Dendritic cell treated with granulocyte-macrophage colony-stimulating factor and Interleukin-4, amounts not matched to agents 40 ng/mL and 50 ng/mL, for 4 days (primary cell): ENCODE results near the gene VEZT.

Experiments
- H3K27ac Mint-ChIP-seq: one replicate; pipeline ENCODE4 v1.8.0; 2022; ENCODE audit warnings: mild to moderate bottlenecking, mixed read lengths
- H3K27me3 Mint-ChIP-seq: one replicate; pipeline ENCODE4 v1.8.0; 2022; ENCODE audit warnings: mild to moderate bottlenecking, mixed read lengths
- H3K36me3 Mint-ChIP-seq: one replicate; pipeline ENCODE4 v1.8.0; 2022; ENCODE audit warnings: low read depth, mixed read lengths
- H3K4me1 Mint-ChIP-seq: one replicate; pipeline ENCODE4 v1.8.0; 2022; ENCODE audit warnings: low read depth, mixed read lengths
- H3K4me3 Mint-ChIP-seq: one replicate; pipeline ENCODE4 v1.8.0; 2022; ENCODE audit warnings: mild to moderate bottlenecking, moderate library complexity, mixed read lengths
- H3K9me3 Mint-ChIP-seq: one replicate; pipeline ENCODE4 v1.8.0; 2022; ENCODE audit warnings: mixed read lengths
- intact Hi-C: fragments of 100-400 bp; cut with micrococcal nuclease; formaldehyde crosslinking; loops from one replicate; pipeline ENCODE4 v1.15.0; 2022

Gene VEZT

GRCh38 chr12:95336387-95337067 is 118.9 kb downstream of the VEZT start:
- intact Hi-C loops = no loop called here
- H3K27ac Mint-ChIP-seq = no peak overlapping the region
- H3K4me3 Mint-ChIP-seq = no peak overlapping the region
- no peaks in the 10 kb centered on the region for H3K9me3 Mint-ChIP-seq
- H3K4me1 Mint-ChIP-seq = no peaks in the 10 kb centered on the region
- H3K36me3 Mint-ChIP-seq = no peaks in the 10 kb centered on the region
- H3K27me3 Mint-ChIP-seq = no peaks in the 10 kb centered on the region

- H3K27ac Mint-ChIP-seq = no peak overlapping the region
- no peaks in the 10 kb centered on the region for H3K9me3 Mint-ChIP-seq
- no peak overlapping the region for H3K4me3 Mint-ChIP-seq
Observed at GRCh38 chr12:95337146-95337545, 119.5 kb downstream of the VEZT start.

GRCh38 chr12:95339086-95339788 is 121.6 kb downstream of the VEZT start:
- Mint-ChIP-seq H3K4me1 (no peaks in the 10 kb centered on the region), H3K9me3 (no peaks in the 10 kb centered on the region), H3K4me3 (no peak overlapping the region), H3K27ac (no peak overlapping the region), H3K27me3 (no peaks in the 10 kb centered on the region), H3K36me3 (no peaks in the 10 kb centered on the region)
- intact Hi-C loops = no loop called here

More at GRCh38 chr12:95337146-95337545, 119.5 kb downstream of the VEZT start:
- Mint-ChIP-seq H3K27me3 (no peaks in the 10 kb centered on the region), H3K4me1 (no peaks in the 10 kb centered on the region), H3K36me3 (no peaks in the 10 kb centered on the region)
- intact Hi-C loops = no loop called here

GRCh38 chr12:95342008-95342407 is 124.4 kb downstream of the VEZT start:
- intact Hi-C loops = no loop called here
- H3K4me1 Mint-ChIP-seq = no peaks in the 10 kb centered on the region
- H3K27me3 Mint-ChIP-seq = no peaks in the 10 kb centered on the region
- H3K27ac Mint-ChIP-seq = no peak overlapping the region
- no peaks in the 10 kb centered on the region for H3K36me3 Mint-ChIP-seq
- no peak overlapping the region for H3K4me3 Mint-ChIP-seq
- H3K9me3 Mint-ChIP-seq = no peaks in the 10 kb centered on the region

- no peak overlapping the region for H3K4me3 Mint-ChIP-seq
- H3K9me3 Mint-ChIP-seq = no peaks in the 10 kb centered on the region
- H3K4me1 Mint-ChIP-seq = no peaks in the 10 kb centered on the region
- H3K36me3 Mint-ChIP-seq = no peaks in the 10 kb centered on the region
- H3K27me3 Mint-ChIP-seq = no peaks in the 10 kb centered on the region
- intact Hi-C loops = no loop called here
- H3K27ac Mint-ChIP-seq = no peak overlapping the region
Observed at GRCh38 chr12:95343461-95344230, 126.0 kb downstream of the VEZT start.

- H3K36me3 Mint-ChIP-seq = no peaks in the 10 kb centered on the region
- intact Hi-C loops = no loop called here
- H3K4me1 Mint-ChIP-seq = no peaks in the 10 kb centered on the region
- no peak overlapping the region for H3K27ac Mint-ChIP-seq
- H3K4me3 Mint-ChIP-seq = no peak overlapping the region
- no peaks in the 10 kb centered on the region for H3K9me3 Mint-ChIP-seq
- peaks cover 3% of the 10 kb centered on the region for H3K27me3 Mint-ChIP-seq
Observed at GRCh38 chr12:95349291-95349690, 131.7 kb downstream of the VEZT start.

GRCh38 chr12:95351748-95352147 is 134.1 kb downstream of the VEZT start:
- no peak overlapping the region for H3K27ac Mint-ChIP-seq
- intact Hi-C loops = no loop called here
- H3K27me3 Mint-ChIP-seq = peaks cover 3% of the 10 kb centered on the region
- no peaks in the 10 kb centered on the region for H3K4me1 Mint-ChIP-seq
- no peaks in the 10 kb centered on the region for H3K36me3 Mint-ChIP-seq
- no peaks in the 10 kb centered on the region for H3K9me3 Mint-ChIP-seq
- no peak overlapping the region for H3K4me3 Mint-ChIP-seq
